HG03095 (cell line): Measurements from ENCODE around the gene APOBEC3H.

Experiments
- ATAC-seq: cut with Tn5 transposase; IDR thresholded peaks from one replicate; pipeline ENCODE4 v1.9.1; 2021; ENCODE audit warnings: moderate library complexity; ENCODE audit not compliant: unreplicated experiment

Gene APOBEC3H

DNA sequence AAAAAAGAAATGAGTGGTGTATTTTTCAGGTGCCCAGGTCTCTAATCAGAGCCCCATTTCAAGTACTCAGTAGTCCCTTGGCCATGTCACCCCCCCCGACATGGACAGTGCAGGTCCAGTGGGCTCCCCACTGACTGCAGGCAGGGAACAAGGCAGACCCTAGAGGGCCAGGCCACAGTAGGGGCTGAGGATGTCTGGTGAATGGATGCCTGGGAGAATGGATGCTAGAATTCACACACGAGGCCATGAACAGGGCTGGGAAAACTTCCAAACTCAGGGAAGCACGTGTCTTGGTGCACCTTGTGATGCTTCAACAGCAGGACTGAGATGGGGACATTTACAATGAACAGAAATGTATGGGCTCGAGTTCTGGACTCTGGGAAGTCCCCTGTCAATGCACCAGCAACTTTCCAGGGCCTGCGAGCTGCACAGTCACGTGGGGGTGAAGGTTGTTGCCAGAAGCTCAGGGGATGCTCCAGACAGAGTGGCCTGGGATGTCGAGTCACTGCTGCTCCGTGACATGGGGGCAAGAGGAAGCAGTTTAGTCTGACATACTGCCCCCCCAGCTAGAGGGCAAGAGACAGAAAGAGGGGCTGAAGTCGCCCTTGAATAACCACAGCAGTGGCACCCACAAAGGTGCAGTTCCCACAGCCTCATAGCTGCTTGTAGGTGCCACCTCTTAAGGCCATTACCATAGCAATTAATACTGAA lies 16.8 kb upstream of the APOBEC3H start:
- no peak for ATAC-seq

DNA sequence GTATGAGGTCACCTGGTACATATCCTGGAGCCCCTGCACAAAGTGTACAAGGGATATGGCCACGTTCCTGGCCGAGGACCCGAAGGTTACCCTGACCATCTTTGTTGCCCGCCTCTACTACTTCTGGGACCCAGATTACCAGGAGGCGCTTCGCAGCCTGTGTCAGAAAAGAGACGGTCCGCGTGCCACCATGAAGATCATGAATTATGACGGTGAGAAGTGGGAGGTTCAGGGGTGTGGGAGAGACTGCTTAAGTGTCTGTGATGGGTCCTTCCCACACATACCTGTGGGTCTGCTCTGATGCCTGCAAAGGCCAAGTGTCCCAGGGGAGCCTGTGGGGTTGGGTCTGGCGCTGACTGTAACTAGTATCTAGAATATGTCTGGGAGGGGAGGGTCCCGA lies 16.0 kb upstream of the APOBEC3H start:
- ATAC-seq = no peak

DNA sequence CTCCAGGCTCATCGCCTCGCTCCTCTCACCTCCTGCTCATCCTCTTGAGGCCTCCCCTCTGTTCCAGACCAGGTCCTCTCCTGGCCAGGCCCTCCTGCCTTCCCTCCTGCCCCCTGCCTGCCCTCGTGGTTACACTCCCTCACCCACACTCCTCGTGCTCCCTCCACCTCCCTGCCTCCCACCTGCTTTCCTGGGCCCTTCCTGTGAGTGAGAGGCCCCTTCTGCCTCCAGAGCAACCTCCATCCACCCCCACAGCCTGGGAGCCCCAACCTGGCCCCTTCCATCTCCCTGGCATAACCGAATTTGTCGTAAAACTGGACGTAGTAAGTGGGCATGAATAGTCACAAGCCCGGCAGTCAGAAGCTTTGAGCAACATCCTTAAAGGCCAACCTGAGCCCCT lies 15.4 kb upstream of the APOBEC3H start:
- ATAC-seq = no peak

DNA sequence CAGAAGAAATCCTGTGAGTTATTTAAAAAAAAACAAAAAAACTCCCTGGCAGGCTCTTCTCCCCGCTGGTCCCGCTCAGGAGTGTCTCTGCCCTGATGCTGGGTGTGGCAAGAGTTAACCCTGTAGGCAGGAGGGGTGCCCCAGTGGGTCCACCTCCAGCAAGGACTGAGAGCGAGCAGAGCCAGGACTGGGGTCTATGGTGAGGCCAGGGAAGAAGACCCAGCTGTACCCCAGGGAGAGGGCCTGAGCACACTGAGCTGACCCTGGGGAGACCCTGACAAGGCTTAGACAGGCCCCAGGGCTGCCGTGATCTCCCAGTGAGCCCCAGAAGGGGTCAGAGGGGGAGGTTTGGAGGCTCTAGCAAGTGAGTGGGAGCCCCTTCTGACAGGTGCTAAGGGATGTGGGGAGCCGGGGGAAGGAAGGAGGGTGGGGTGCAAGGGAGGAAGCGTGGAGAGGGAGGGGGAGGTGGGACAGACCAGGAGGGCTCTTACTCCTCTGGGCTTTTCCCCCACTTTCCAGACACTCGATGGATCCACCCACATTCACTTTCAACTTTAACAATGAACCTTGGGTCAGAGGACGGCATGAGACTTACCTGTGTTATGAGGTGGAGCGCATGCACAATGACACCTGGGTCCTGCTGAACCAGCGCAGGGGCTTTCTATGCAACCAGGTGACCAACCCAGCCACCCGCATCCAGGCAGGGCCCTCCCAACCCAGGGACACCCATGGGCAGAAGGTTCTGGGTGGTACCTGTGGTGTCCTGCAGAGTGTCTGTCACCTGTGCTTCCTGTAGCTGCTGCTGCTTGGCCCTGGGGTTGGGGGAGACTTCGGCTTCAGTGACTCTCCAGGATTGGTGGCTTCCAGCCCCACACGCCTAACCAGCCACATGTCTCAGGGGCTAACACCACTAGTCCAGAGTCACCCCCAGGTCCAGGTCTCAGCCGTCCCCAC lies 13.6 kb upstream of the APOBEC3H start:
- ATAC-seq = no peak

DNA sequence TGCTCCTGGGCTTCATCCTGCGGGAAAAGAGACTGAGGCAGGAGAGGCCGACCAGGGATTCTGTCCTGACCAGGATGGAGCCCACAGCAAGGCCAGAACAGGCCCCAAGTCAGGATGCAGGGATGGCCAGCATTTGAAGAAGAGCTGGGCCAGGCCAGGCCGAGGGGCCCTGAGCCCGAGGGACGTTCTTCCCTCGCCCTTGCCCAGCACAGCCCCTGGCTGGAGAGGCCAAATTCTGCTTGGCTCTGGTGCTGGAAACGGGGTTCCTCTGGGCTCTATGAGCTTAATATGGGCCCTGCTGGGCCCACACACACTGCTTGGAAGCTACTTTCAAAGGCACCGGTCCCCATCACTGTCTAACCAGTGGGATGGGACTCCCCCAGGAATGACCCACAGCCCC lies 12.4 kb upstream of the APOBEC3H start:
- ATAC-seq = no peak

DNA sequence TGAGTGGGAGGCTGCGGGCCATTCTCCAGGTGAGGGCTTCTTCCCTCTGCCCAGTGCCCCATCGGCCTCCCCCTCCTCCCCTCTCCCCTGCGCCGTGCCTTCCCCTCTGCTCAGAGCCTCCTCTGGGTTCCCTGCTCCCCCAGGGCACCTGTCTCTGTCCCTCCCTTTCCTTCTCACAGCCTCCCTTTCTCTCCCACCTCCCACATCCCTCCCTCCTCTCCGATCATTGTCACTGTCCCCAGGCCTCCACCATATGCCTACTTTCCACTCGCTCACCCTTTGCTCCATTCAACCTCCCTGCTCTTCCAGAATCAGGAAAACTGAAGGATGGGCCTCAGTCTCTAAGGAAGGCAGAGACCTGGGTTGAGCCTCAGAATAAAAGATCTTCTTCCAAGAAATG lies 9.9 kb upstream of the APOBEC3H start:
- no peak for ATAC-seq

DNA sequence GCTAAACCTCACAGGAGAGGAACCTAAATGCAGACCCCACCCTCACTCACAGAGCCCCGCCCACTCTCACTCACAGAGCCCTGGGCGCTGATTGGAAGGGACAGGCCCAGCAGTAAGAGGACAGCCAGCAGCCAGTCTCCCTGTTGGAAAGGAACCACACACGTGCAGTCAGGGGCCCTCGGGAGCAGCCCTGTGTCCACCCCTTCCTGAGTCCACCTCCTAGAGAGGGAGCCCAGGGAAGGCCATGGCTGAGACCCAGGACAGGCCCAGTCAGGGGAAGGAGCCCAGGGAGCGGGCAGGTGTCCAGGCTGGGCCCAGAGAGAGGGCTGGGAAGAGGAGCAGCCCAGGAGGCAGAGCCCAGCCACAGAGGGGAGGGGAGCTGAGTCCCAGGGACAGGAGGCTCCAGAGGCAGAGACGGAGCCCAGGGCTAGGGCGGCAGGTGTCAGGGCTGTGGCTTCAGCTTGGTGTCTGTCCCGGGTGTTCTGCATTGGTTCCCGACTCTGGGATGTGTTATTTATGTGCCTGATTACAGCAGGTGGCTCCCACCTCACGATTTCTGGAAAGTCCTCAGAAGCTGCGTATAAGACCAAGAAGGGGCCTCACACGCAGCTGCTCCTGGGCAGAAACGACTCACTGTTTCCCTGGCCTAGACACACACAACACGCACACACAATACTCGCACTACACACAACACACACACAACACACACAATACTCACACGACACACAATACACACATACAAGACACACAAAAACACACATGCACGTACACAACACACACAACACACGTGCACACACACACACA lies 9.0 kb upstream of the APOBEC3H start:
- no peak for ATAC-seq

DNA sequence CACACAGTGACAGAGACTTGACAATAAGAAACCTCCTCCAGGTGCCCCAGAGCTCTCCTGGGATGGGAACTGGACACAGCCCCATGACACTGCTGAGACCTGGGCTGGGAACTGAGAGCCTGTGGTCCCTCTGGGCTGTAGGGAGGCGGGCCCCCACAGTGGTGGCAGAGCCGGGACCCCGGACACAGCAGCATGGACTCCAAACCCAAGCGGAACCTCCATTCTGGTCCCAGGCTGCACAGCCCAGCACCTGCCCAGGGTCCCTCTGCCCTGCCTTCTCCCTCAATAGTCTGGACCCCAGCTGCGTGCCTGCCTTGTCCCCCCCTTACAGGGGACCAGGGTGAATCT lies 8.4 kb upstream of the APOBEC3H start:
- ATAC-seq = no peak

DNA sequence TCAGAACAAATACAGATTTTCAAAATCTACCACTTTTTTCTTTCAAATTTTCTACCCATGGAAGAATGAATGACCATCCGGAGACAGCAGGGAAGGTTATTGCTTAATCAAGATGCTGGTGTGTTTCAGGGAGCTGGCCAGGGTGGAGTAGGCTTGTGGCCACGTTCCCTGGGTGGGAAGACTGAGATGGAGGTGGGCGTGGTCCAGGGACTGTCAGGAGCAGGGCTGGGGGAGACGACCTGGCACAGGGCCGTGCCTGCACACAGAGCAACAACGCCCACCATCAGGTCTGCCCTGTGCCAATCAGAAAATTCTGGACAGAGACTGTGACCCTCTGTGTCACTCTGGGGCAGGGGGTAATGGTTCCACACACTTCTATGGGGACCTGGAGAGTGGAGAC lies 7.1 kb upstream of the APOBEC3H start:
- ATAC-seq = no peak

DNA sequence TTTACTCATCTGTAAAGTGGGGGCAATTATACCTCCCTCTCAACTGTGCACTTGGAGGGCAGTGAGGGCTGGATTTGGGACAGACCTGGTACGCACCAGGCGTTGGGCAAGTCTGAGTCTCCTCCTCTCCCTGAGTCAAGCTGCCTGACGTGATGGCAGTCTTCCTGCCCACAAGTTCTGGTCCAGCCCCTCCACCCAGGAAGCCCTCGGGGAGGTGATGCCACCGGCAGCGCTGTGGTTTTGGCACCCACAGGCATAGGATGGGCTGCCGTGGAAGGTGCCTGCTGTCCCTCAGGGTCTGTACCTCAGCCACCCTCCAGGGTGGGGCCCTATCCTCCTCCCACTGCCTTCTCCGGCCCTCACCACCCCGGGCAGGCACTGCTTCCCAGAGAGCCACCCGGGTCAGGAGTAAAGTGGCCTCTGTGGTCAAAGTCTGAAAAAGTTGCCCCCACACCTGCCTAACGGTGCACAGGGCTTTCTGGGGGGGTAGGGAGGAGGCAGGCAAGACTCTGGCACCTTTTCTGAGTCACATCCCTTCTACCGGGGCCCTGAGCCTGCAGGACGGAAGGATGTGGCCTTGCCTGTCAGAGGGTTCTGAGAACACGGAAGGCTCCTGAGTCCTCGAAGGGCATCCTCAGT lies 6.5 kb upstream of the APOBEC3H start:
- ATAC-seq = no peak

DNA sequence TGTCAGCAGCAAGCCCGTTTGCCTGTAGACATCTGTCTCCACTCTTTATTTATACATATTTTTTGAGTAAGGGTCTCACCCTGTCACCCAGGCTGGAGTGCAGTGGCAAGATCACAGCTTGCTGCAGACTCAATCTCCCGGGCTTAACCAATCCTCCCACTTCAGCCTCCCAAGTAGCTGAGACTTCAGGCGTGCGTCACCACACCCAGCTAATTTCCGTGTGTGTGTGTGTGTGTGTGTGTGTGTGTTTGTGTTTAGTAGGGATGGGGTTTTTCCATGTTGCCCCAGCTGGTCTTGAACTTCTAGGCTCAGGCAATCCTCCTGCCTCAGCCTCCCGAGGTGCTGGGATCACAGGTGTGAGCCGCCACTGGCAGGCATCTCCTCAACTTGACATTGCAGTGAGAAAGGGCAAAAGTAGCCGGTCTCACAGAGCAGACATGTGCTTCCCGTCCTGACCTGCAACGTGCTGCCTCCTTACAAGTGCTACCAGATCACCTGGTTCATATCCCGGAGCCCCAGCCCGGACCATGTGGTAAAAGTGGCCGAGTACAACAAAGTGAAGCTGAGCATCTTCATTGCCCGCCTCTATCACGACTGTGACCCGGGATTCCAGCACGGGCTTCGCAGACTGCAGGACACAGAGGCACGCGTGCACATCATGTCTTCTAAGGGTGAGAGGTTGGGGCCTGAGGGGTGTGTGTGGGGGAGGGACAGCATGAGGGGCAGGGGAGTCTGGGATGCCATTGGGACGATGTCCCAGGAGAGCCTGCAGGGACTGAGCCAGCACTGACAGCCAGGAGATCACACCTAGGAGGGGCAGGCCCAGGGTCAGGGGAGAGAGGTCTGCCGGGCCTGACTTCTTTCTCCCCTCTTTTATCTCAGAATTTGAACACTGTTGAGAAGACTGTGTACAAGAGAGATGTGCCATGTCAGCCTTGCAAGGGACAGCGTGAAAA lies 5.6 kb upstream of the APOBEC3H start:
- ATAC-seq = no peak

DNA sequence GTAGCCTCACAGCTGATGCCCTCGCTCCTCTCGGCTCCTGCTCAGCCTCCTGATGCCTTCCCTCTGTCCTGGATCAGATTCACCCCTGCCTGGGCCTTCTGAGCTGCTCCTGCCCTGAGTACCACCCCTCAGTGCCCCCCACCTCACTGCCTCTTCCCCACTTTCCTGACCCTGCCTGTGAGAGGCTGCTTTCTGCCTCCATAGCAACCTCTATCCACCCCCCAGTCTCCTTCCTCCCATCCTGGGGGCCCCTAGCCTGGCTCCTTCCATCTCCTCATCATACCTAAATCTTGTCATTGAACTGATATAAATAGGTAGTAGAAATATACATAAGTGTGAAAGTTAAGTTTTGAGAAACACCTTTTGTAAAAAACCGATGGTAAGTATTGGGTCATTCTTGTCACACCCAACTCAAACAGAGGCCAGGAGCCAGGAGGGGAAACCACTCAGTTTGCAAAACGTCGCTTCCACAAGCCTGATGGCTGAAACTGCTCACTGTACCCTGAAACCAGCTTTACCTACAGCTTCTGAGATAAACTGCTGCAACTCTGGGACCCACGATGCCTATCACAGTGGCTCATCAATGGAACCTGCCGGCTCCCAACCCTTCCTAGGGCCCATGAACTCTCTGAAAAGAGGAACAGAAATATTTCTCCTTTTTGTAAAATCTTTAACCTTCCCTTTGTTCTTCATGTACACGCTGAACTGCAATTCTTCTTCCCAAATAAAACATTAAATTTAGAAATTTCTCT lies 4.8 kb upstream of the APOBEC3H start:
- ATAC-seq = no peak

DNA sequence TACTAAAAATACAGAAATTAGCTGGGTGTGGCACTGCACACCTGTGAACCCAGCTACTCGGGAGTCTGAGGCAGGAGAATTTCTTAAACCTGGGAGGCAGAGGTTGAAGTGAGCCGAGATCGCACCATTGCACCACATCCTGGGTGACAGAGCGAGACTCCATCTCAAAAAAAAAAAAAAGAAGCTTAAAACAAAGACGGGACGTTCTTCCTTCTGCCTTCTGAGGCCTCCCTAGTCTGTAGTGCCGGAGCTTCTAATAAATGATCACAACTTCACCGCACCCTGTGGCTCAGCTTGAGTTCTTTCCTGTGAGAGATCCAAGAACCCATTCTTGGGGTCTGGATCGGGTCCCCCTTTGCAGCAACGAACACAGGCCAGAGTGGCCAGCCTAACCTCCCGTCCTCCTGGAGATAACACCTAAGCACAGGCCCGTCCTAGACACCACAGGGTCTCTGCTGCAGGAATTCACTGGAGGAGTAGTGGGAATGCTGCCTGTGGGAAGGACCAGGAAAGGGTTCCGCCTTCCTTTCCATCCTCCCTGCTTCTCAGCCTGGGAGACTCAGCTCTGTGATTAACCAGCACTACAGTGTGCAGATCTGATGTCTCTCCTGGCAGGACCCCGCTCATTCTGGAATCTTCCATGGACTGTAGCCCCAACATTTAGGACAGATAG lies 2.2 kb upstream of the APOBEC3H start:
- no peak for ATAC-seq

DNA sequence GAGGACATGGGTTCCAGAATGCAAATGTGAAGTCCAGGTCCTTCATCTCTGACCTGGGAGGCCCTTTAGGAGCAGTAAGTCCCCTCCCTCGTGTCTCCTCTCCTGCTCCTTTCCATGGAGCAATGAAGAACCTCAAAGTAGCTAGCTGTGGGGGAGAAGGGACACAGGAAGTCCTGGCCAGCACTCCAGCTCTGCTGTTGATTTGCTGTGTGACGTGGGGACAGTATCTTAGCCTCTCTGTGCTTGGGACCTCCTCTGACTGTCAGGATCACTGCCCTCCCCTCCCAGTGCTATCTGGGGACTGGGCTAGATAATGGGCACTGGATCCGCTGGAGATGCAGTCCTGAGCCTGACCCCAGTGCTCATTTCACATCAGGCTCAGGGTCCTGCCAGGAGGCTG lies 1.1 kb upstream of the APOBEC3H start:
- no peak for ATAC-seq

DNA sequence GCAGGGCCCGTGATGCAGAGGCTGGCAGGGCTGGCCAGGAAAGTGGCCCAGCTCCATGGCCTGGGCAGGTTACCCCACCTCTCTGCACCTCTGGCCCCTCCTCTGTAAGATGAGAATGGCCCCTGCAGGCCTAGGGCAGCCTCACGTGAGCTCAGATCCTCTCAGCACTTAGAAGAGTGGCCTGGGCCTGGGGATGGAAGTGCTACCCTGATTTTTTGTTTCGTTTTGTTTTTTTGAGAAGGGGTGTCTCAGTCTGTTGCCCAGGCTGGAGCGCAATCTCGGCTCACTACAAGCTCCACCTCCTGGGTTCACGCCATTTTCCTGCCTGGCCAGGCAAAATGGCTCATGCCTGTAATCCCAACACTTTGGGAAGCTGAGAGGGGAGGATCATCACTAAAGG lies 982 bp downstream of the APOBEC3H start:
- ATAC-seq = no peak

DNA sequence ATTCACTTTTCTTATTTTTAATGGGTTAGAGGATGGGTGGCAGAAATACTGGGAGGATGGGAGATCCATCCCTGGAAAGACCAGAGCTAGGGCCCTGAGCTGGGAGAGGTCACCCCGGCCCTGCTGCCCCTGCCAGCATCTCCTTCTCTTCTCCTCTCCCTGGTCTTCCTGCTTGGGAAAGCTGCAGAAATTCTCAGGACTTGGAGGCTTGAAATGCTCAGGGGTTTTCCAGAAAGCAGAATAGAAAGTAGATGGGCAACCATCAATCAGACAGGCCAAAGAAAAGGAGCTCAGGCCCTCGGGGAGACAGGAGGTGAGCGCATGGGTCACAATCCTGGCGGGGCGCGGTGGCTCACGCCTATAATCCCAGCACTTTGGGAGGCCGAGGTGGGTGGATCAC lies 1.5 kb downstream of the APOBEC3H start:
- no peak for ATAC-seq

DNA sequence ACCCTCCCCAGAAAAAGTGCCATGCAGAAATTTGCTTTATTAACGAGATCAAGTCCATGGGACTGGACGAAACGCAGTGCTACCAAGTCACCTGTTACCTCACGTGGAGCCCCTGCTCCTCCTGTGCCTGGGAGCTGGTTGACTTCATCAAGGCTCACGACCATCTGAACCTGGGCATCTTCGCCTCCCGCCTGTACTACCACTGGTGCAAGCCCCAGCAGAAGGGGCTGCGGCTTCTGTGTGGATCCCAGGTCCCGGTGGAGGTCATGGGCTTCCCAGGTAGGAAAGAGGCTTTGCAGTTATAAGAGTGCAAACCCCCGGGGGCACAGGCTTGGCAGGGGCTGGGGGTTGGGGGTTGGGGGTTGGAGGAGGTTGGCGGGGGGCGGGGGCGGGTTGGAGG lies 4.2 kb downstream of the APOBEC3H start:
- ATAC-seq = no peak

DNA sequence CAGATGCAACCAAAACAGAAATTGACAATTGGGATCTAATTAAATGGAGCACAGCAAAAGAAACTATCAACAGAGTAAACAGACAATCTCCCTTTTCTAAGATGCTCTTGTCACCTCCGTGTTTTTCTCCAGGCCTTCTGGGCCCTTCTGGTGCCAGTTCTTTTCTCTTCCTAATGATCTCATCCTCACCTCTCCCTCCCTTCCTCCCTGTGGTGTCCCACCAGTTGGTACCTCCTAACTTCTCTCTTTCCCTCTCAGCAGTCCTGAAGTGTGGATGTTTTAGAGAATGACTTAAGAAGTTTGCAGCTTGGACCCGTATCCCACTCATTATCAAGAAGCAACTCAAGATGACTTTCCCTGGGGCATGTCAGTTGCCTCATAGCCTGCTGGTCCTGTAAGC lies 6.4 kb downstream of the APOBEC3H start:
- ATAC-seq = no peak

DNA sequence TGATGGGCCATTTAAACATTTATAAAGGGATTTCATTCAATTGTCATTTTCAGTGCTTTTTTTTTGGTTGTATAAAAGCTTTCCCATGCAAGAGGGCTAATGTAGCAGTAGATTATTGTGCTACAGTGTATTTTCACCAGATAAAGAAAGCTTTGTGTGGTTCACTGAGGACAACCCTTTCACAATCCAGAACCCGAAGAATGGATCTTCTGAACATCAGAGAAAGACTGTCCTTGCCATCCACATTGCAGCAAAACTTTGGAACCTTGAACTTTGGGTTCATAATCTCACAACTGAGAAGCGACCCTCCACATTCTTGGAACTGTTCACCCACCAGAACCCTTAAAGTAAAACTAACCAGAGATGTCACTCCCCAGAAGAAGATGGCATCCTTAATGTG lies 9.3 kb downstream of the APOBEC3H start:
- ATAC-seq = no peak
